ENCODE results near the gene ADAT3. TPM values are rescaled to one million over a fixed set of nuclear protein-coding genes. Genes with fewer than 3 reads are reported as not detected.

ADAT3 gene
- total RNA-seq, 3 donors from 2014 or later (not counting 1 experiment from before 2014, with no cell fraction given): 13.0 to 20.9 (median 13.1) TPM

- H3K9me3 Mint-ChIP-seq: no peaks in the 10 kb centered on the region
- intact Hi-C loops (cut with micrococcal nuclease): no loop called here
- H3K36me3 Mint-ChIP-seq: no peaks in the 10 kb centered on the region
- DNase-seq (no peak), ATAC-seq (no peak)
- Histone ChIP-seq H3K27me3 (ENCODE audit: control insufficient read depth, insufficient read depth, low read length) (no peaks in the 10 kb centered on the region), H3K9me3 (ENCODE audit: control insufficient read depth, insufficient read depth, low read length) (no peaks in the 10 kb centered on the region), H3K27ac (ENCODE audit: low read length) (no peak overlapping the region), H3K4me1 (ENCODE audit: control insufficient read depth, insufficient read depth, low read length) (peaks cover 18% of the 10 kb centered on the region), H3K4me3 (ENCODE audit: low read length) (no peak overlapping the region), H3K36me3 (ENCODE audit: control insufficient read depth, insufficient read depth, low read length) (peaks cover 32% of the 10 kb centered on the region)
- H3K27ac Mint-ChIP-seq: no peak overlapping the region
- no peak for TF ChIP-seq CTCF (IDR thresholded peaks at IDR 0.05)
- H3K4me3 Mint-ChIP-seq: no peak overlapping the region
- H3K27me3 Mint-ChIP-seq (ENCODE audit: low read depth in 2 of 2): no peaks in the 10 kb centered on the region
- 90% methylated on average over 19 of the region's 19 CpGs for WGBS (ENCODE audit: insufficient coverage)
- peaks cover 13 to 27% of the 10 kb centered on the region in 2 donors for H3K4me1 Mint-ChIP-seq
Measured at GRCh38 chr19:1953037-1953436, 47.8 kb downstream of the ADAT3 start.

GRCh38 chr19:1953441-1954094 is 48.4 kb downstream of the ADAT3 start:
- H3K4me3 ChIP-seq (ENCODE audit: low read length): no peak overlapping the region
- Mint-ChIP-seq H3K4me1 (peaks cover 11 to 25% of the 10 kb centered on the region in 2 donors), H3K9me3 (no peaks in the 10 kb centered on the region), H3K36me3 (no peaks in the 10 kb centered on the region), H3K27me3 (ENCODE audit: low read depth in 2 of 2) (no peaks in the 10 kb centered on the region), H3K4me3 (no peak overlapping the region), H3K27ac (no peak overlapping the region)
- H3K4me1 ChIP-seq (ENCODE audit: control insufficient read depth, insufficient read depth, low read length): peaks cover 17% of the 10 kb centered on the region
- DNase-seq (no peak), ATAC-seq (no peak)
- H3K36me3 ChIP-seq (ENCODE audit: control insufficient read depth, insufficient read depth, low read length): peaks cover 32% of the 10 kb centered on the region
- intact Hi-C loops (cut with micrococcal nuclease): no loop called here
- no peak overlapping the region for H3K27ac ChIP-seq (ENCODE audit: low read length)
- TF ChIP-seq CTCF (IDR thresholded peaks at IDR 0.05): no peak
- no peaks in the 10 kb centered on the region for H3K9me3 ChIP-seq (ENCODE audit: control insufficient read depth, insufficient read depth, low read length)
- no peaks in the 10 kb centered on the region for H3K27me3 ChIP-seq (ENCODE audit: control insufficient read depth, insufficient read depth, low read length)
- 92% methylated on average over 32 of the region's 32 CpGs for WGBS (ENCODE audit: insufficient coverage)

GRCh38 chr19:1954532-1954933 is 49.3 kb downstream of the ADAT3 start:
- intact Hi-C loops (cut with micrococcal nuclease): no loop called here
- no peaks in the 10 kb centered on the region for H3K27me3 Mint-ChIP-seq (ENCODE audit: low read depth in 2 of 2)
- ATAC-seq (peak in 1 of 3 donors; percentile 3), DNase-seq (no peak)
- H3K36me3 Mint-ChIP-seq: no peaks in the 10 kb centered on the region
- H3K4me1 ChIP-seq (ENCODE audit: control insufficient read depth, insufficient read depth, low read length): peaks cover 10% of the 10 kb centered on the region
- 95% methylated on average over 15 of the region's 15 CpGs for WGBS (ENCODE audit: insufficient coverage)
- H3K27ac Mint-ChIP-seq: no peak overlapping the region
- H3K27me3 ChIP-seq (ENCODE audit: control insufficient read depth, insufficient read depth, low read length): no peaks in the 10 kb centered on the region
- H3K9me3 Mint-ChIP-seq: no peaks in the 10 kb centered on the region
- no peak overlapping the region for H3K4me3 ChIP-seq (ENCODE audit: low read length)
- H3K27ac ChIP-seq (ENCODE audit: low read length): no peak overlapping the region
- TF ChIP-seq CTCF (IDR thresholded peaks at IDR 0.05): no peak
- peaks cover 6 to 24% of the 10 kb centered on the region in 2 donors for H3K4me1 Mint-ChIP-seq
- H3K4me3 Mint-ChIP-seq: no peak overlapping the region
- H3K9me3 ChIP-seq (ENCODE audit: control insufficient read depth, insufficient read depth, low read length): no peaks in the 10 kb centered on the region
- H3K36me3 ChIP-seq (ENCODE audit: control insufficient read depth, insufficient read depth, low read length): peaks cover 25% of the 10 kb centered on the region
